ENCODE results near the gene ADAR. TPM values are rescaled to one million over a fixed set of nuclear protein-coding genes. Genes with fewer than 3 reads are reported as not detected.
A peak's percentile ranks its signal among the peaks of the same experiment; 100 is the strongest.

Gene ADAR
- total RNA-seq, 1 donor from 2014 or later: 121 TPM

DNA sequence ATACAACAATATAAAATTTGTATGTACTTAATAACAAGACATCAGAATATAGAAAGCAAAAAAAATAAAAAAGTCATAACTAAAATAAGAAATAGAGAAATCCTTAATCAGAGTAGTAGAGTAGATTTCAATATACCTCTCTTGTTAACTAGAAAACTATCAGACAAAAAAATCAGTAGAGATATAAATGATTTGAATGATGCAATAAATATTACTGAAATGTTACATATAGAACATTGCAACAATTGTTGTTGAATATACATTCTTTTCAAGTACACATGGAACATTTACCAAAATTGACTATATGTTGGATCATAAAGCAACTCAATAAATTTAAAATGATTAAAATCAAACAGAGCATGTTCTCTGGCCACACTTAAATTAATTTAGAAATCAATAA is 31.9 kb upstream of the ADAR start:
- Histone ChIP-seq H3K36me3 (ENCODE audit: control insufficient read depth, insufficient read depth, low read length) (no peaks in the 10 kb centered on the region), H3K27me3 (ENCODE audit: control insufficient read depth, insufficient read depth, low read length) (no peaks in the 10 kb centered on the region), H3K4me3 (ENCODE audit: low read depth, low read length) (no peak overlapping the region)
- TF ChIP-seq, protein P1, sequence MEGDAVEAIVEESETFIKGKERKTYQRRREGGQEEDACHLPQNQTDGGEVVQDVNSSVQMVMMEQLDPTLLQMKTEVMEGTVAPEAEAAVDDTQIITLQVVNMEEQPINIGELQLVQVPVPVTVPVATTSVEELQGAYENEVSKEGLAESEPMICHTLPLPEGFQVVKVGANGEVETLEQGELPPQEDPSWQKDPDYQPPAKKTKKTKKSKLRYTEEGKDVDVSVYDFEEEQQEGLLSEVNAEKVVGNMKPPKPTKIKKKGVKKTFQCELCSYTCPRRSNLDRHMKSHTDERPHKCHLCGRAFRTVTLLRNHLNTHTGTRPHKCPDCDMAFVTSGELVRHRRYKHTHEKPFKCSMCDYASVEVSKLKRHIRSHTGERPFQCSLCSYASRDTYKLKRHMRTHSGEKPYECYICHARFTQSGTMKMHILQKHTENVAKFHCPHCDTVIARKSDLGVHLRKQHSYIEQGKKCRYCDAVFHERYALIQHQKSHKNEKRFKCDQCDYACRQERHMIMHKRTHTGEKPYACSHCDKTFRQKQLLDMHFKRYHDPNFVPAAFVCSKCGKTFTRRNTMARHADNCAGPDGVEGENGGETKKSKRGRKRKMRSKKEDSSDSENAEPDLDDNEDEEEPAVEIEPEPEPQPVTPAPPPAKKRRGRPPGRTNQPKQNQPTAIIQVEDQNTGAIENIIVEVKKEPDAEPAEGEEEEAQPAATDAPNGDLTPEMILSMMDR (IDR thresholded peaks at IDR 0.05; ENCODE audit: insufficient read depth, low read length, poor library complexity, severe bottlenecking): no peak
- no peak for DNase-seq (ENCODE audit: low read depth)

DNA sequence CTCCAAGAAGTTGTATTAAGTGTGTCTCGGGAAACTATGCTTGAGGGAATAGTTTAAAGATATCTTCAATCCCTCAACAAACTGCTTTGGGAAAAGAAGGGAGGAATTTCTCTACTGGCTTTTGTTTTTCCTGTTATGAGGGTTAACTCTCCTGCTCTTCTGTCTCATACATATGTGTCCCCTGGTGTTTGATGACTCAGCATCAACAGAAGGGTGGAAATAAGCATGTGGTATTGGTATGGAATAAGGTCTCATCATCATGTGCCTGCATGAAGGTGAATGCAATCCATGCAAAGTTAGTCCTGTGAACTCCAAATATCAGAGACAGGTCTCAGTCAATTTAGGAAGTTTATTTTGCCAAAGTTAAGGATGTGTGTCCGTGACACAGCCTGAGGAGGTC is 27.2 kb upstream of the ADAR start:
- no peak for DNase-seq (ENCODE audit: low read depth)
- H3K27me3 ChIP-seq (ENCODE audit: control insufficient read depth, insufficient read depth, low read length): peaks cover 2% of the 10 kb centered on the region
- no peaks in the 10 kb centered on the region for H3K36me3 ChIP-seq (ENCODE audit: control insufficient read depth, insufficient read depth, low read length)
- no peak overlapping the region for H3K4me3 ChIP-seq (ENCODE audit: low read depth, low read length)
- TF ChIP-seq, protein P1 (IDR thresholded peaks at IDR 0.05; ENCODE audit: insufficient read depth, low read length, poor library complexity, severe bottlenecking): no peak

DNA sequence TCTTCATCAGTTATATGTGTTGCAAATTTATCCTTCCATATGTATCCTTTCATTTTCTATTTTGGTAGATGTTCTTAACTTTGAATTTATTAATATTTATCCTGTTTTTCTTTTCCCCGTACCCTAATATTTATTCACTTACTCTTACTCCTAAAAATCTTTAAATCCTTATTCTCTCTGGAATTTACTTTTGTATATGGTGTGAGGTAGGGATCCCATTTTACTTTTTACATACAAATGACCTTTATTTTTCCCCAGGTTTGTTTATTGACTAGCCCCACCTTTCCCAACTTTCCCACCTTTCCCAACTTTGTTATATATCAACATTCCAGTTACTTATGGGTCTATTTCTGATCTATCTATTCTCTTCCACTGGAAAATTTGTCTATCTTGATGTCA is 21.7 kb upstream of the ADAR start:
- peaks cover 2% of the 10 kb centered on the region for H3K27me3 ChIP-seq (ENCODE audit: control insufficient read depth, insufficient read depth, low read length)
- no peak for DNase-seq (ENCODE audit: low read depth)
- H3K4me3 ChIP-seq (ENCODE audit: low read depth, low read length): no peak overlapping the region
- TF ChIP-seq, protein P1 (IDR thresholded peaks at IDR 0.05; ENCODE audit: insufficient read depth, low read length, poor library complexity, severe bottlenecking): no peak
- H3K36me3 ChIP-seq (ENCODE audit: control insufficient read depth, insufficient read depth, low read length): no peaks in the 10 kb centered on the region

DNA sequence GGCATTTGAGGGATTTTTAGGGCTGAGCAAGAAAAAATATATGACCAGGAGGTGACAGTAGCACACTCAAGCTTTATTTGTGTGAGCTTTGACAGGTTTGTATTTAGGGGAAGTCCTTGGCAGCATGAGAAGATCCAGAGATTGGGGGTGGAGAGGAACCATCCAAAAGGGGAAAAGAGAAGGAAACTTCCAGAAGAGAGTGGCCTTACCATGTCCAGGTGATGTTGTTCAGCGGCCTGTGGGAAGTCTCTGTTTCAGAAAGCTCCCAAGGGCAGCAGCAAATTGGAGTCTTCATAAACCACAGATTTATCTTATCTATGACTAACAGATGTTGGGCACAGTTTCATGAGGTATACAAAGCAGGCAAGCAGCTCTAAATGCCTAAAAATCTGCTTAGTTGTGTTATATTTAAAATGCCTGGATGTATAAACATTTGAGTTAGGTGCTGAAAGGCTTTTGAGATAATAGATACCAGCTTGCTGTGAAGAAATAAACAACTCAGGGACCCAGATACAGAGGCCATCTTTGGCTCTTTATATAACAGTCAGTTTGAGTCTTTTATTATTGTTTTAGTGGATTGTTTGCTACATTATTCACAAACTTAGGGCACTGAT is 21.2 kb upstream of the ADAR start:
- H3K4me3 ChIP-seq (ENCODE audit: low read depth, low read length): no peak overlapping the region
- peaks cover 2% of the 10 kb centered on the region for H3K27me3 ChIP-seq (ENCODE audit: control insufficient read depth, insufficient read depth, low read length)
- TF ChIP-seq, protein P1 (IDR thresholded peaks at IDR 0.05; ENCODE audit: insufficient read depth, low read length, poor library complexity, severe bottlenecking): no peak
- no peaks in the 10 kb centered on the region for H3K36me3 ChIP-seq (ENCODE audit: control insufficient read depth, insufficient read depth, low read length)
- no peak for DNase-seq (ENCODE audit: low read depth)

DNA sequence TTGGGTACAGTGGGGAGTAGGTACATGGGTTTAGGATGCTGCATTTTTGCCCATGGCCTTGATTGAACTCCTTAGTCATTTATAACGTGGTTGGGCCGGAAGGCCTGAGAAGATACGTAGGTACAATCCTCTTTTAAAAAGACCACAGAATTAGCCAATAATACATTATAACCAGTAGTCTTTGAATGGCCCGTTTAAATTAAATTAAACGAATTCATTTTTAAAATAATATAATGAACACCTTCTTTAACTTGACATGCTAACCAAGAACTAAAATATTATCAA is 20.1 kb upstream of the ADAR start:
- H3K4me3 ChIP-seq (ENCODE audit: low read depth, low read length): peak overlapping the region; percentile 57
- no peaks in the 10 kb centered on the region for H3K36me3 ChIP-seq (ENCODE audit: control insufficient read depth, insufficient read depth, low read length)
- H3K27me3 ChIP-seq (ENCODE audit: control insufficient read depth, insufficient read depth, low read length): peaks cover 2% of the 10 kb centered on the region
- DNase-seq (ENCODE audit: low read depth): no peak
- TF ChIP-seq, protein P1 (IDR thresholded peaks at IDR 0.05; ENCODE audit: insufficient read depth, low read length, poor library complexity, severe bottlenecking): no peak

Measured in kidney epithelial cell (primary cell).